Measurements from ENCODE around the gene TMEM170A.
"Not testable (repeated sequence)": the region's sequence is repeated elsewhere in the genome, so short reads cannot be mapped to it uniquely, and the experiment has no call there.

The TMEM170A gene

GRCh38 chr16:75458439-75458838 lies 6.0 kb downstream of the TMEM170A start:
- no peak overlapping the region for H3K4me3 ChIP-seq (ENCODE audit: low read depth, low read length)
- no peak for TF ChIP-seq MYC (IDR thresholded peaks at IDR 0.05; ENCODE audit: low read depth, low read length)
- TF ChIP-seq CTCF (IDR thresholded peaks at IDR 0.05; ENCODE audit: low read depth, low read length): no peak
- TF ChIP-seq MAX (IDR thresholded peaks at IDR 0.05; ENCODE audit: low read depth, low read length): no peak
- no peak for TF ChIP-seq POLR2A (IDR thresholded peaks at IDR 0.05; ENCODE audit: extremely low read depth, insufficient read length)
- DNase-seq (ENCODE audit: low read depth): no peak

GRCh38 chr16:75458029-75458428 lies 6.5 kb downstream of the TMEM170A start:
- TF ChIP-seq MYC (IDR thresholded peaks at IDR 0.05; ENCODE audit: low read depth, low read length) (no peak), POLR2A (IDR thresholded peaks at IDR 0.05; ENCODE audit: extremely low read depth, insufficient read length) (no peak), MAX (IDR thresholded peaks at IDR 0.05; ENCODE audit: low read depth, low read length) (no peak), CTCF (IDR thresholded peaks at IDR 0.05; ENCODE audit: low read depth, low read length) (no peak)
- H3K4me3 ChIP-seq (ENCODE audit: low read depth, low read length): no peak overlapping the region
- DNase-seq (ENCODE audit: low read depth): no peak

- no peak overlapping the region for H3K4me3 ChIP-seq (ENCODE audit: low read depth, low read length)
- TF ChIP-seq POLR2A (IDR thresholded peaks at IDR 0.05; ENCODE audit: extremely low read depth, insufficient read length): no peak
- TF ChIP-seq MAX (IDR thresholded peaks at IDR 0.05; ENCODE audit: low read depth, low read length): no peak
- no peak for TF ChIP-seq CTCF (IDR thresholded peaks at IDR 0.05; ENCODE audit: low read depth, low read length)
- TF ChIP-seq MYC (IDR thresholded peaks at IDR 0.05; ENCODE audit: low read depth, low read length): no peak
- no peak for DNase-seq (ENCODE audit: low read depth)
Measured at GRCh38 chr16:75457485-75458021, 6.9 kb downstream of the TMEM170A start.

- TF ChIP-seq MYC (IDR thresholded peaks at IDR 0.05; ENCODE audit: low read depth, low read length): no peak
- TF ChIP-seq MAX (IDR thresholded peaks at IDR 0.05; ENCODE audit: low read depth, low read length): no peak
- TF ChIP-seq POLR2A (IDR thresholded peaks at IDR 0.05; ENCODE audit: extremely low read depth, insufficient read length): no peak
- TF ChIP-seq CTCF (IDR thresholded peaks at IDR 0.05; ENCODE audit: low read depth, low read length): no peak
- H3K4me3 ChIP-seq (ENCODE audit: low read depth, low read length): no peak overlapping the region
- DNase-seq (ENCODE audit: low read depth): no peak
Measured at GRCh38 chr16:75456971-75457370, 7.5 kb downstream of the TMEM170A start.

- not testable (repeated sequence) for H3K4me3 ChIP-seq (ENCODE audit: low read depth, low read length); DNase-seq (ENCODE audit: low read depth)
Measured at GRCh38 chr16:75456486-75456885, 8.0 kb downstream of the TMEM170A start.

GRCh38 chr16:75455677-75456076 lies 8.8 kb downstream of the TMEM170A start:
- TF ChIP-seq CTCF (IDR thresholded peaks at IDR 0.05; ENCODE audit: low read depth, low read length) (no peak), POLR2A (IDR thresholded peaks at IDR 0.05; ENCODE audit: extremely low read depth, insufficient read length) (no peak), MYC (IDR thresholded peaks at IDR 0.05; ENCODE audit: low read depth, low read length) (no peak), MAX (IDR thresholded peaks at IDR 0.05; ENCODE audit: low read depth, low read length) (no peak)
- no peak for DNase-seq (ENCODE audit: low read depth)
- no peak overlapping the region for H3K4me3 ChIP-seq (ENCODE audit: low read depth, low read length)
